Smooth muscle cell (in vitro differentiated cells): ENCODE measurements around the gene GDPD3. TPM values are rescaled to one million over a fixed set of nuclear protein-coding genes. Genes with fewer than 3 reads are reported as not detected.

ENCODE experiments used
- DNase-seq: peaks from one replicate; lab custom pipeline; 2025; ENCODE audit not compliant: unreplicated experiment; lab: John Stamatoyannopoulos, UW
- H2AFZ ChIP-seq: fragments of 200-600 bp; sonication (generic); 2 replicates; pipeline ENCODE4 v1.6.0; 2016; ENCODE audit warnings: antibody characterized with exemption, low read depth, mild to moderate bottlenecking
- H3F3A ChIP-seq: fragments of 200-600 bp; sonication (generic); 2 replicates; pipeline ENCODE4 v1.6.0; 2017; ENCODE audit warnings: antibody characterized with exemption, low read depth
- H3K27ac ChIP-seq: fragments of 200-600 bp; sonication (generic); 2 replicates; pipeline ENCODE4 v1.5.1; 2016; ENCODE audit warnings: low read depth, mild to moderate bottlenecking
- H3K27me3 ChIP-seq: fragments of 200-600 bp; sonication (generic); 2 replicates; pipeline ENCODE4 v1.6.1; 2016; ENCODE audit warnings: low read depth, mild to moderate bottlenecking
- H3K36me3 ChIP-seq: fragments of 200-600 bp; sonication (generic); 2 replicates; pipeline ENCODE4 v1.5.1; 2016; ENCODE audit warnings: low read depth
- H3K4me1 ChIP-seq: fragments of 200-600 bp; sonication (generic); 2 replicates; pipeline ENCODE4 v1.5.1; 2016; ENCODE audit warnings: low read depth
- H3K4me2 ChIP-seq: fragments of 200-600 bp; sonication (generic); 2 replicates; pipeline ENCODE4 v1.6.0; 2016; ENCODE audit warnings: mild to moderate bottlenecking
- H3K4me3 ChIP-seq: fragments of 200-600 bp; sonication (generic); 2 replicates; pipeline ENCODE4 v1.5.1; 2016; ENCODE audit warnings: mild to moderate bottlenecking
- H3K79me2 ChIP-seq: fragments of 200-600 bp; sonication (generic); 2 replicates; pipeline ENCODE4 v1.6.0; 2016; ENCODE audit warnings: low read depth, mild to moderate bottlenecking
- H3K9ac ChIP-seq: fragments of 200-600 bp; sonication (generic); 2 replicates; pipeline ENCODE4 v1.6.0; 2016; ENCODE audit warnings: low read depth
- H3K9me3 ChIP-seq: fragments of 200-600 bp; sonication (generic); replicated peaks from 2 replicates; pipeline ENCODE4 v1.5.1; 2016; ENCODE audit warnings: low read depth
- H4K20me1 ChIP-seq: fragments of 200-600 bp; sonication (generic); 2 replicates; pipeline ENCODE4 v1.6.0; 2016; ENCODE audit warnings: low read depth
- CTCF ChIP-seq: fragments of 200-600 bp; sonication (generic); IDR thresholded peaks from 2 replicates; pipeline ENCODE4 v1.5.1; 2017; ENCODE audit warnings: borderline replicate concordance, mild to moderate bottlenecking, antibody characterized with exemption; ENCODE audit not compliant: insufficient read depth, poor library complexity, severe bottlenecking
- WGBS: methylation state at CpG from one replicate; pipeline ENCODE4 v1.1.7; 2016; ENCODE audit warnings: low lambda C conversion rate; 5-methylcytosine and 5-hydroxymethylcytosine counted together
- polyA plus RNA-seq: library from polyadenylated mRNA; unstranded; fragments of >200 nt; fragmentation: Nextera tagmentation; extraction: Ambion mirVana; gene quantifications from 2 replicates; pipeline ENCODE4 v1.2.1, GENCODE V29; 2016
- total RNA-seq: library from RNA; depleted of rRNA; stranded (reverse); fragments of >200 nt; gene quantifications from 2 replicates; pipeline ENCODE4 v1.2.3, GENCODE V29; 2014

The GDPD3 gene
- total RNA-seq, result 0.85 TPM in 1 of 2 replicates, not detected in the other
- polyA plus RNA-seq, result 13.4 and 17.1 TPM in 2 replicates

GRCh38 chr16:30113031-30113710 is at the start of gene GDPD3:
Gene GDPD3 (minus strand): TSS chr16:30113537. CDS start chr16:30113478, 59 bp downstream.
- H3K4me2 ChIP-seq, result no peak within 1 kb of the TSS
- H3K9ac ChIP-seq, result no peak within 1 kb of the TSS
- no peak for TF ChIP-seq CTCF
- H3K4me3 ChIP-seq, result no peak within 1 kb of the TSS
- peaks cover 33% of the 10 kb centered on the region for H3F3A ChIP-seq
- no peaks in the 10 kb centered on the region for H3K9me3 ChIP-seq
- no peaks in the 10 kb centered on the region for H3K27me3 ChIP-seq
- no peaks in the 10 kb centered on the region for H3K36me3 ChIP-seq
- H3K79me2 ChIP-seq, result no peaks in the 10 kb centered on the region
- H3K27ac ChIP-seq, result peak within 1 kb of the TSS; percentile 6
- H4K20me1 ChIP-seq, result peaks cover 50% of the 10 kb centered on the region
- no peak within 1 kb of the TSS for H2AFZ ChIP-seq
- WGBS, result 73% methylated on average over 20 of the region's 20 CpGs
- DNase-seq, result no peak
- no peaks in the 10 kb centered on the region for H3K4me1 ChIP-seq

GRCh38 chr16:30157214-30157613 is 43.9 kb upstream of the GDPD3 start:
- no peaks in the 10 kb centered on the region for H4K20me1 ChIP-seq
- H3K27me3 ChIP-seq, result no peaks in the 10 kb centered on the region
- no peaks in the 10 kb centered on the region for H3K79me2 ChIP-seq
- no peak overlapping the region for H3K4me3 ChIP-seq
- H3K36me3 ChIP-seq, result no peaks in the 10 kb centered on the region
- H3K27ac ChIP-seq, result no peak overlapping the region
- WGBS, result 79% methylated on average over 1 of the region's 1 CpG
- H3K9me3 ChIP-seq, result no peaks in the 10 kb centered on the region
- no peak overlapping the region for H2AFZ ChIP-seq
- H3K4me2 ChIP-seq, result no peak overlapping the region
- no peaks in the 10 kb centered on the region for H3K4me1 ChIP-seq
- no peak for TF ChIP-seq CTCF
- H3K9ac ChIP-seq, result no peak overlapping the region
- no peak for DNase-seq
- no peaks in the 10 kb centered on the region for H3F3A ChIP-seq

- Histone ChIP-seq H3K9ac (no peak overlapping the region), H3K4me1 (no peaks in the 10 kb centered on the region), H4K20me1 (no peaks in the 10 kb centered on the region), H3K4me3 (no peak overlapping the region), H2AFZ (no peak overlapping the region), H3K79me2 (no peaks in the 10 kb centered on the region), H3K27ac (no peak overlapping the region), H3K36me3 (no peaks in the 10 kb centered on the region), H3K4me2 (no peak overlapping the region), H3K9me3 (peaks cover 1% of the 10 kb centered on the region), H3K27me3 (no peaks in the 10 kb centered on the region), H3F3A (no peaks in the 10 kb centered on the region)
- no peak for DNase-seq
- TF ChIP-seq CTCF, result no peak
- 93% methylated on average over 5 of the region's 5 CpGs for WGBS
Observed at GRCh38 chr16:30155188-30155587, 41.9 kb upstream of the GDPD3 start.

GRCh38 chr16:30152517-30152916 is 39.2 kb upstream of the GDPD3 start:
- H2AFZ ChIP-seq, result no peak overlapping the region
- no peak overlapping the region for H3K4me3 ChIP-seq
- no peaks in the 10 kb centered on the region for H4K20me1 ChIP-seq
- no peak for TF ChIP-seq CTCF
- no peaks in the 10 kb centered on the region for H3K27me3 ChIP-seq
- H3K36me3 ChIP-seq, result no peaks in the 10 kb centered on the region
- H3K4me2 ChIP-seq, result no peak overlapping the region
- WGBS, result 95% methylated on average over 9 of the region's 9 CpGs
- no peaks in the 10 kb centered on the region for H3F3A ChIP-seq
- no peak for DNase-seq
- H3K79me2 ChIP-seq, result no peaks in the 10 kb centered on the region
- no peaks in the 10 kb centered on the region for H3K4me1 ChIP-seq
- H3K9me3 ChIP-seq, result peaks cover 6% of the 10 kb centered on the region
- H3K9ac ChIP-seq, result no peak overlapping the region
- no peak overlapping the region for H3K27ac ChIP-seq
